H1 (cell line): ENCODE measurements around the gene HIGD2A. TPM values are rescaled to one million over a fixed set of nuclear protein-coding genes. Genes with fewer than 3 reads are reported as not detected.

Source experiments
- CTCF ChIA-PET: fragments of 300-600 bp; sonication (Branson Sonifier 250); formaldehyde crosslinking; loops from one replicate; lab custom pipeline; 2021; ENCODE audit not compliant: partially characterized antibody; lab: Charles Lee
- POLR2A ChIA-PET: fragments of 300-600 bp; sonication (Branson Sonifier 250); formaldehyde crosslinking; loops from one replicate; lab custom pipeline; 2021; ENCODE audit warnings: inconsistent platforms; ENCODE audit not compliant: partially characterized antibody; lab: Charles Lee
- DNase-seq, 2 experiments: peaks; one replicate each; pipeline versions ENCODE4 v3.0.0 to v3.0.0-alpha.2; 2010 to 2022; ENCODE audit warnings: low spot score in 2 of 2, low read depth in 1 of 2, mixed read lengths in 1 of 2
- FAIRE-seq: peaks from 2 replicates; lab custom pipeline; 2011; peaks lifted over from hg19 to GRCh38; lab: Jason Lieb, UNC
- H2AFZ ChIP-seq: 2 replicates; pipeline ENCODE4 v1.8.1; 2012; ENCODE audit warnings: low read length, inconsistent platforms
- H2AK5ac ChIP-seq: 2 replicates; pipeline ENCODE4 v1.6.1; 2013; ENCODE audit warnings: low read depth, low read length
- H2BK120ac ChIP-seq: replicated peaks from 2 replicates; pipeline ENCODE3; 2013; ENCODE audit warnings: low read depth, low read length, inconsistent platforms
- H2BK12ac ChIP-seq: 2 replicates; pipeline ENCODE4 v1.6.1; 2013; ENCODE audit warnings: low read depth, low read length
- H2BK15ac ChIP-seq: 2 replicates; pipeline ENCODE4 v1.6.1; 2013; ENCODE audit warnings: low read length
- H2BK20ac ChIP-seq: 2 replicates; pipeline ENCODE4 v1.6.1; 2013; ENCODE audit warnings: low read length
- H2BK5ac ChIP-seq: 2 replicates; pipeline ENCODE4 v1.6.1; 2013; ENCODE audit warnings: low read depth, low read length
- H3K14ac ChIP-seq: 2 replicates; pipeline ENCODE4 v1.6.1; 2013; ENCODE audit warnings: inconsistent platforms; ENCODE audit not compliant: insufficient read length
- H3K18ac ChIP-seq: 2 replicates; pipeline ENCODE4 v1.6.1; 2013; ENCODE audit warnings: low read length; ENCODE audit errors: extremely low read depth
- H3K23ac ChIP-seq: 2 replicates; pipeline ENCODE4 v1.6.1; 2013; ENCODE audit warnings: inconsistent platforms; ENCODE audit not compliant: insufficient read length
- H3K23me2 ChIP-seq: 2 replicates; pipeline ENCODE4 v1.6.1; 2013; ENCODE audit warnings: low read depth, low read length
- H3K27ac ChIP-seq: 2 replicates; pipeline ENCODE4 v1.6.1; 2011; ENCODE audit warnings: low read depth, low read length, inconsistent platforms
- H3K27me3 ChIP-seq, 4 experiments: replicated peaks in 1 of 4; 1 replicate in 1 of 4; 2 replicates in 3 of 4; pipeline versions ENCODE4 v1.6.1 to v1.8.1; 2011 to 2013; ENCODE audit warnings: low read length in 3 of 4, mild to moderate bottlenecking in 3 of 4, inconsistent platforms in 2 of 4, mixed read lengths in 2 of 4, moderate library complexity in 1 of 4; ENCODE audit not compliant: control insufficient read depth in 3 of 4, insufficient read depth in 3 of 4; ENCODE audit errors: extremely low read depth in 1 of 4
- H3K36me3 ChIP-seq, 4 experiments: 2 replicates each; pipeline versions ENCODE4 v1.6.1 to v1.8.1; 2011 to 2013; ENCODE audit warnings: mild to moderate bottlenecking in 4 of 4, low read length in 3 of 4, moderate library complexity in 2 of 4, control low read depth in 1 of 4, inconsistent platforms in 1 of 4; ENCODE audit not compliant: insufficient read depth in 4 of 4, control insufficient read depth in 2 of 4
- H3K4ac ChIP-seq: replicated peaks from 2 replicates; pipeline ENCODE3; 2013; ENCODE audit warnings: low read length, low read depth, mixed read lengths, inconsistent platforms; ENCODE audit not compliant: insufficient read length
- H3K4me1 ChIP-seq, 4 experiments: replicated peaks in 1 of 4; 1 replicate in 1 of 4; 2 replicates in 3 of 4; pipeline versions ENCODE4 v1.6.1 to v1.8.1; 2011 to 2013; ENCODE audit warnings: low read length in 3 of 4, inconsistent platforms in 2 of 4, mixed read lengths in 1 of 4; ENCODE audit not compliant: insufficient read depth in 4 of 4, control insufficient read depth in 3 of 4
- H3K4me2 ChIP-seq, 2 experiments: 2 replicates each; pipeline versions ENCODE4 v1.6.1 to v1.8.1; 2011 to 2013; ENCODE audit warnings: low read depth in 2 of 2, low read length in 2 of 2, control low read depth in 1 of 2, inconsistent platforms in 1 of 2, mild to moderate bottlenecking in 1 of 2; ENCODE audit not compliant: insufficient read depth in 1 of 2
- H3K4me3 ChIP-seq, 4 experiments: fragments of 200-600, 300-600 bp in 1 of 4; sonication (generic), shearing (Covaris generic), sonication (Bioruptor Twin) in 1 of 4; 2 replicates each; pipeline versions ENCODE4 v1.5.1 to v1.8.1; 2011 to 2016; ENCODE audit warnings: low read length in 4 of 4, low read depth in 3 of 4, control low read depth in 2 of 4, inconsistent platforms in 2 of 4, mild to moderate bottlenecking in 2 of 4, mixed read lengths in 1 of 4, moderate library complexity in 1 of 4; ENCODE audit not compliant: insufficient read depth in 2 of 4; ENCODE audit errors: extremely low read depth in 1 of 4
- H3K56ac ChIP-seq: replicated peaks from 2 replicates; pipeline ENCODE3; 2013; ENCODE audit warnings: low read depth, mild to moderate bottlenecking, mixed read lengths, low read length, inconsistent platforms; ENCODE audit not compliant: insufficient read length
- H3K79me1 ChIP-seq: 2 replicates; pipeline ENCODE4 v1.6.1; 2013; ENCODE audit warnings: low read depth, low read length, control low read depth
- H3K79me2 ChIP-seq, 2 experiments: 2 replicates each; pipeline versions ENCODE4 v1.6.1 to v1.8.1; 2012 to 2013; ENCODE audit warnings: low read length in 2 of 2, mild to moderate bottlenecking in 2 of 2, inconsistent platforms in 1 of 2; ENCODE audit not compliant: insufficient read depth in 2 of 2, control insufficient read depth in 1 of 2
- H3K9ac ChIP-seq, 4 experiments: replicated peaks in 1 of 4; 1 replicate in 1 of 4; 2 replicates in 3 of 4; pipeline versions ENCODE4 v1.6.1 to v1.8.1; 2011 to 2013; ENCODE audit warnings: low read depth in 3 of 4, low read length in 3 of 4, control low read depth in 2 of 4, mild to moderate bottlenecking in 2 of 4, moderate library complexity in 2 of 4, inconsistent platforms in 1 of 4; ENCODE audit errors: extremely low read depth in 1 of 4
- H3K9me3 ChIP-seq, 2 experiments: 2 replicates each; pipeline versions ENCODE4 v1.6.1 to v1.8.1; 2012 to 2013; ENCODE audit warnings: mild to moderate bottlenecking in 2 of 2, moderate library complexity in 2 of 2, control low read depth in 1 of 2, inconsistent platforms in 1 of 2, low read depth in 1 of 2, low read length in 1 of 2, mixed read lengths in 1 of 2; ENCODE audit not compliant: insufficient read depth in 2 of 2
- H4K20me1 ChIP-seq, 2 experiments: replicated peaks in 1 of 2; 2 replicates each; pipeline versions ENCODE3 to v1.8.1; 2011 to 2013; ENCODE audit warnings: inconsistent platforms in 2 of 2, low read length in 2 of 2, mild to moderate bottlenecking in 1 of 2; ENCODE audit not compliant: insufficient read depth in 2 of 2, control insufficient read depth in 1 of 2
- H4K5ac ChIP-seq: 2 replicates; pipeline ENCODE4 v1.6.1; 2013; ENCODE audit warnings: low read length, low read depth, mixed read lengths, inconsistent platforms; ENCODE audit not compliant: insufficient read length
- H4K8ac ChIP-seq: 2 replicates; pipeline ENCODE4 v1.8.0; 2013; ENCODE audit warnings: mild to moderate bottlenecking, moderate library complexity, low read length, inconsistent platforms; ENCODE audit not compliant: insufficient read depth; ENCODE audit errors: extremely low read depth
- H4K91ac ChIP-seq: replicated peaks from 2 replicates; pipeline ENCODE3; 2013; ENCODE audit warnings: low read length, mixed read lengths, inconsistent platforms; ENCODE audit not compliant: insufficient read length
- CBX8 ChIP-seq: fragments of 300-800, 300-1000 bp; sonication (generic); IDR thresholded peaks from 2 replicates; pipeline ENCODE4 v1.7.1; 2016; ENCODE audit warnings: low read depth, low read length, borderline replicate concordance
- GABPA ChIP-seq: IDR thresholded peaks from 2 replicates; pipeline ENCODE4 v1.6.1; 2011; ENCODE audit warnings: mild to moderate bottlenecking, low read length, moderate library complexity, borderline replicate concordance; ENCODE audit not compliant: insufficient read depth
- GTF2F1 ChIP-seq: IDR thresholded peaks from 2 replicates; pipeline ENCODE4 v1.6.1; 2012; ENCODE audit warnings: low read depth, low read length, improper control_type of control experiment, borderline replicate concordance
- HDAC6 ChIP-seq: IDR thresholded peaks from one replicate; pipeline ENCODE4 v1.7.1; 2012; ENCODE audit warnings: low read depth, mild to moderate bottlenecking, inconsistent platforms, low read length, moderate library complexity
- JUN ChIP-seq: IDR thresholded peaks from 2 replicates; pipeline ENCODE4 v1.6.1; 2011; ENCODE audit warnings: low read depth, mild to moderate bottlenecking, improper control_type of control experiment, low read length
- KDM4A ChIP-seq: IDR thresholded peaks from one replicate; pipeline ENCODE4 v1.7.1; 2012; ENCODE audit warnings: low read depth, mild to moderate bottlenecking, moderate library complexity, low read length, inconsistent platforms; ENCODE audit not compliant: severe bottlenecking
- MAFK ChIP-seq: IDR thresholded peaks from 2 replicates; pipeline ENCODE4 v1.6.1; 2012; ENCODE audit warnings: low read depth, mild to moderate bottlenecking, improper control_type of control experiment, low read length
- NANOG ChIP-seq: IDR thresholded peaks from 2 replicates; pipeline ENCODE4 v1.6.1; 2011; ENCODE audit warnings: low read length, low read depth, mild to moderate bottlenecking, inconsistent platforms; ENCODE audit not compliant: insufficient read depth, poor library complexity, severe bottlenecking
- RAD21 ChIP-seq, 2 experiments: IDR thresholded peaks in 1 of 2; conservative IDR thresholded peaks in 1 of 2; 2 replicates each; pipeline ENCODE4 v1.6.1; 2011; ENCODE audit warnings: low read depth in 2 of 2, low read length in 2 of 2, improper control_type of control experiment in 1 of 2, inconsistent platforms in 1 of 2, mild to moderate bottlenecking in 1 of 2, moderate library complexity in 1 of 2
- RFX5 ChIP-seq: IDR thresholded peaks from 2 replicates; pipeline ENCODE4 v1.6.1; 2011; ENCODE audit warnings: low read depth, low read length, improper control_type of control experiment, borderline replicate concordance
- RXRA ChIP-seq: IDR thresholded peaks from 2 replicates; pipeline ENCODE4 v1.6.1; 2011; ENCODE audit warnings: low read depth, mild to moderate bottlenecking, low read length, moderate library complexity; ENCODE audit not compliant: insufficient read depth
- WGBS, 2 experiments: shearing (Covaris generic) in 1 of 2; methylation state at CpG; one replicate each; pipeline versions ENCODE4 v1.1.6 to v1.1.7; 2013 to 2015; ENCODE audit warnings: low lambda C conversion rate in 2 of 2, mixed read lengths in 2 of 2, inconsistent platforms in 1 of 2, low coverage in 1 of 2, missing lambda C conversion rate in 1 of 2; ENCODE audit not compliant: insufficient replicate concordance in 2 of 2, insufficient coverage in 1 of 2, insufficient read length in 1 of 2; ENCODE audit errors: extremely low coverage in 1 of 2, missing lambda C conversion rate in 1 of 2; 5-methylcytosine and 5-hydroxymethylcytosine counted together
- polyA plus RNA-seq, 7 experiments: library from polyadenylated mRNA; depleted of rRNA in 3 of 7; stranded (reverse) in 5 of 7; unstranded in 2 of 7; fragments of >200 nt in 5 of 7; fragments of 200-250 nt in 2 of 7; gene quantifications; 1 replicate in 5 of 7; 2 replicates in 1 of 7; 4 replicates in 1 of 7; pipeline versions ENCODE4 v1.2.1 to v1.2.3, GENCODE V29; 2011 to 2013; ENCODE audit warnings: missing spikeins in 2 of 7, mixed read lengths in 2 of 7
- total RNA-seq: library from RNA; stranded (reverse); fragmentation: NEBNext Ultra II Directional; extraction: Animal tissue kit (Norgen Biotek cat#: 25700); gene quantifications from 2 replicates; pipeline ENCODE4 v1.2.1, GENCODE V29; 2021

The HIGD2A gene
- total and polyA plus RNA-seq, 2 of the 8 experiments (the other 6 are each of a cell fraction or from before 2014, with no cell fraction given): 95.5 to 264 TPM

- H3K79me1 ChIP-seq: no peaks in the 10 kb centered on the region
- no peak overlapping the region for H4K5ac ChIP-seq
- H3K79me2 ChIP-seq: no peaks in the 10 kb centered on the region
- H3K27me3 ChIP-seq: no peaks in the 10 kb centered on the region
- H4K20me1 ChIP-seq: no peaks in the 10 kb centered on the region
- H3K9ac ChIP-seq: no peak overlapping the region
- H2BK12ac ChIP-seq: no peak overlapping the region
- H2BK5ac ChIP-seq: no peak overlapping the region
- 0 out of 8 replicates have a peak, but pooled peaks cover 0 to 2% (median 0%) of the 10 kb centered on the region in 4 experiments for H3K36me3 ChIP-seq
- H3K4ac ChIP-seq: no peak overlapping the region
- ChIA-PET CTCF (interaction anchor here (0.6 to 6.4 kb wide), 11 partner anchors 9 to 158 kb away, joined by 3 to 83 read pairs (median 5); partner anchors contain the start of gene CLTB), POLR2A (interaction anchor here (1.2 to 7.7 kb wide), 5 partner anchors 9 to 128 kb away, joined by 3 to 57 read pairs (median 5); partner anchors contain the start of genes CLTB, HIGD2A, NOP16 and RNF44)
- FAIRE-seq (no peak), DNase-seq (no peak)
- H2BK120ac ChIP-seq: no peak overlapping the region
- no peak overlapping the region for H3K14ac ChIP-seq
- no peak overlapping the region for H3K18ac ChIP-seq
- H3K27ac ChIP-seq: no peak overlapping the region
- no peak overlapping the region for H2AFZ ChIP-seq
- WGBS, 2 experiments: 85% methylated on average over 6 of the region's 6 CpGs; no CpG with 5 or more reads in 1 of the 2 experiments
- no peak overlapping the region for H3K56ac ChIP-seq
- H3K23ac ChIP-seq: no peak overlapping the region
- no peak overlapping the region for H2BK20ac ChIP-seq
- no peak overlapping the region for H4K8ac ChIP-seq
- no peak overlapping the region for H2AK5ac ChIP-seq
- no peaks in the 10 kb centered on the region; a peak in 1 of 7 replicates for H3K4me1 ChIP-seq
- no peak overlapping the region for H4K91ac ChIP-seq
- no peaks in the 10 kb centered on the region for H3K9me3 ChIP-seq
- H2BK15ac ChIP-seq: no peak overlapping the region
- H3K4me3 ChIP-seq: no peak overlapping the region
- H3K4me2 ChIP-seq: no peak overlapping the region
- no peaks in the 10 kb centered on the region for H3K23me2 ChIP-seq
- no peak for TF ChIP-seq JUN
- TF ChIP-seq MAFK: no peak
- TF ChIP-seq CBX8: no peak
- TF ChIP-seq NANOG: no peak
- no peak for TF ChIP-seq RAD21 (IDR thresholded peaks at IDR 0.05 in 1 of 2, conservative IDR thresholded peaks at IDR 0.05 in 1 of 2; ENCODE audit: low read depth in 2 of 2, low read length in 2 of 2)
- TF ChIP-seq GTF2F1: no peak
- TF ChIP-seq HDAC6: no peak
- no peak for TF ChIP-seq RXRA
- TF ChIP-seq RFX5: no peak
- no peak for TF ChIP-seq GABPA
- no peak for TF ChIP-seq KDM4A
Observed at GRCh38 chr5:176407456-176408251, 19.1 kb downstream of the HIGD2A start.
